AG04449 (cell line): ENCODE measurements around the gene FAM110A.

ENCODE experiments used
- CTCF ChIA-PET: fragments of 350-600 bp; formaldehyde crosslinking; extraction: SDS; loops from one replicate; lab custom pipeline; 2021; ENCODE audit warnings: antibody characterized with exemption; lab: Yijun Ruan, JAX
- POLR2A ChIA-PET: fragments of 400-600, 350-600 bp; formaldehyde crosslinking; extraction: SDS; loops from one replicate; lab custom pipeline; 2020; ENCODE audit warnings: antibody characterized with exemption, inconsistent platforms; lab: Yijun Ruan, JAX
- DNase-seq: peaks from one replicate; pipeline ENCODE4 v3.0.0-alpha.2; 2010; ENCODE audit warnings: low read depth, low spot score
- H3K4me3 ChIP-seq: 2 replicates; pipeline ENCODE4 v1.5.1; 2011; ENCODE audit warnings: low read depth, mild to moderate bottlenecking, control low read depth, low read length
- CTCF ChIP-seq: IDR thresholded peaks from one replicate; pipeline ENCODE4 v1.5.1; 2011; ENCODE audit warnings: mild to moderate bottlenecking, moderate library complexity, low read length, control low read depth, inconsistent platforms; ENCODE audit not compliant: insufficient read depth; ENCODE audit errors: missing control alignments

Gene FAM110A

GRCh38 chr20:853406-853996 is 20.0 kb downstream of the FAM110A start:
- no peak for TF ChIP-seq CTCF
- H3K4me3 ChIP-seq = no peak overlapping the region
- POLR2A ChIA-PET = no interaction called here
- DNase-seq = no peak
- CTCF ChIA-PET = interaction anchor here (0.9 to 1.3 kb wide), 3 partner anchors 9 to 29 kb away, joined by 3 to 5 read pairs (median 3); no protein-coding TSS in a partner anchor

GRCh38 chr20:854601-855000 is 21.1 kb downstream of the FAM110A start:
- H3K4me3 ChIP-seq = no peak overlapping the region
- no peak for DNase-seq
- POLR2A ChIA-PET = no interaction called here
- no peak for TF ChIP-seq CTCF
- CTCF ChIA-PET = interaction anchor here (0.9 kb wide), 1 partner anchor 10 kb away, joined by 3 read pairs; no protein-coding TSS in a partner anchor

- ChIA-PET CTCF (interaction anchor here (3.4 kb wide), 1 partner anchor 101 kb away, joined by 11 read pairs; no protein-coding TSS in a partner anchor), POLR2A (no interaction called here)
- no peak for DNase-seq
- no peak overlapping the region for H3K4me3 ChIP-seq
- no peak for TF ChIP-seq CTCF
Measured at GRCh38 chr20:855466-856360, 22.2 kb downstream of the FAM110A start.

GRCh38 chr20:856361-856775 is 22.9 kb downstream of the FAM110A start:
- no peak overlapping the region for H3K4me3 ChIP-seq
- no peak for DNase-seq
- CTCF ChIA-PET = interaction anchor here (3.4 kb wide), 1 partner anchor 100 kb away, joined by 11 read pairs; no protein-coding TSS in a partner anchor
- POLR2A ChIA-PET = interaction anchor here (1.0 kb wide), 1 partner anchor 13 kb away, joined by 3 read pairs; no protein-coding TSS in a partner anchor
- no peak for TF ChIP-seq CTCF

- no peak for TF ChIP-seq CTCF
- POLR2A ChIA-PET = no interaction called here
- CTCF ChIA-PET = interaction anchor here (3.4 kb wide), 1 partner anchor 99 kb away, joined by 11 read pairs; no protein-coding TSS in a partner anchor
- H3K4me3 ChIP-seq = no peak overlapping the region
- DNase-seq = no peak
Measured at GRCh38 chr20:858011-858410, 24.5 kb downstream of the FAM110A start.

- CTCF ChIA-PET = no interaction called here
- DNase-seq = no peak
Measured at GRCh38 chr20:859751-860231, 26.3 kb downstream of the FAM110A start.

More at GRCh38 chr20:859751-860231, 26.3 kb downstream of the FAM110A start:
- no peak for TF ChIP-seq CTCF
- POLR2A ChIA-PET = no interaction called here
- H3K4me3 ChIP-seq = no peak overlapping the region
